GM12878 (cell line): ENCODE data around the gene MYO10. TPM values are rescaled to one million over a fixed set of nuclear protein-coding genes. Genes with fewer than 3 reads are reported as not detected.

Source experiments
- ATAC-seq: fragments of 200-7000 bp; cut with Tn5 transposase; 3 replicates; pipeline ENCODE4 v1.9.1; 2020; ENCODE audit warnings: mild to moderate bottlenecking, moderate library complexity
- BruUV-seq: library from RNA; stranded (reverse); fragments of 400-500 nt; replicated peaks from 2 replicates; lab custom pipeline; 2021; lab: Mats Ljungman, UMichigan
- CTCF ChIA-PET: fragments of 300-600 bp; sonication (Branson Sonifier 250); formaldehyde crosslinking; extraction: SDS; loops from one replicate; lab custom pipeline; 2021; ENCODE audit warnings: inconsistent platforms; lab: Yijun Ruan, JAX
- POLR2A ChIA-PET: fragments of 350-600 bp; formaldehyde crosslinking; extraction: SDS; loops from one replicate; lab custom pipeline; 2021; ENCODE audit warnings: inconsistent platforms; lab: Charles Lee
- RAD21 ChIA-PET: fragments of 300-600 bp; sonication (Branson Sonifier 250); formaldehyde crosslinking; loops from one replicate; lab custom pipeline; 2023; ENCODE audit warnings: antibody characterized with exemption; ENCODE audit not compliant: unreplicated experiment; lab: Charles Lee
- SMC1A ChIA-PET: fragments of 300-600 bp; sonication (Branson Sonifier 250); formaldehyde crosslinking; loops from one replicate; lab custom pipeline; 2023; ENCODE audit not compliant: unreplicated experiment, uncharacterized antibody; lab: Charles Lee
- DNase-seq: peaks from one replicate; pipeline ENCODE4 v3.0.0-alpha.2; 2011; ENCODE audit warnings: low read depth, low spot score
- FAIRE-seq: peaks from 3 replicates; lab custom pipeline; 2011; peaks lifted over from hg19 to GRCh38; lab: Jason Lieb, UNC
- H2AFZ ChIP-seq: 2 replicates; pipeline ENCODE4 v1.6.0; 2011; ENCODE audit warnings: low read depth, low read length, control low read depth; ENCODE audit not compliant: control insufficient read depth
- H3K27ac ChIP-seq: 2 replicates; pipeline ENCODE4 v1.5.1; 2011; ENCODE audit warnings: control low read depth; ENCODE audit not compliant: control insufficient read depth, insufficient read depth
- H3K27me3 ChIP-seq, 2 experiments: replicated peaks in 1 of 2; 2 replicates each; pipeline versions ENCODE4 v1.6.0 to v1.6.1; 2011; ENCODE audit warnings: low read length in 1 of 2; ENCODE audit not compliant: control insufficient read depth in 2 of 2, insufficient read depth in 2 of 2
- H3K36me3 ChIP-seq, 2 experiments: 2 replicates each; pipeline ENCODE4 v1.5.1; 2011; ENCODE audit warnings: low read length in 1 of 2; ENCODE audit not compliant: control insufficient read depth in 2 of 2, insufficient read depth in 2 of 2
- H3K4me1 ChIP-seq: 2 replicates; pipeline ENCODE4 v1.6.1; 2011; ENCODE audit warnings: mild to moderate bottlenecking, low read length, moderate library complexity, mixed read lengths; ENCODE audit not compliant: control insufficient read depth, insufficient read depth
- H3K4me2 ChIP-seq: 2 replicates; pipeline ENCODE4 v1.6.0; 2011; ENCODE audit warnings: control low read depth; ENCODE audit not compliant: control insufficient read depth, insufficient read depth
- H3K4me3 ChIP-seq: fragments of 200-600 bp; sonication (generic); 2 replicates; pipeline ENCODE4 v1.5.1; 2016
- H3K79me2 ChIP-seq: 2 replicates; pipeline ENCODE4 v1.6.0; 2011; ENCODE audit warnings: low read length; ENCODE audit not compliant: control insufficient read depth, insufficient read depth
- H3K9ac ChIP-seq: 2 replicates; pipeline ENCODE4 v1.8.0; 2011; ENCODE audit warnings: low read length, control low read depth, mixed read lengths; ENCODE audit not compliant: control insufficient read depth, insufficient read depth
- H3K9me3 ChIP-seq: replicated peaks from 3 replicates; pipeline ENCODE4 v1.5.1; 2011; ENCODE audit warnings: mild to moderate bottlenecking, low read length; ENCODE audit not compliant: control insufficient read depth, insufficient read depth
- H4K20me1 ChIP-seq: 2 replicates; pipeline ENCODE4 v1.6.0; 2011; ENCODE audit not compliant: control insufficient read depth, insufficient read depth
- BCL3 ChIP-seq: IDR thresholded peaks from 2 replicates; pipeline ENCODE4 v1.6.1; 2011; ENCODE audit warnings: borderline replicate concordance, low read depth, mild to moderate bottlenecking, moderate library complexity, low read length; ENCODE audit not compliant: insufficient read depth, poor library complexity, severe bottlenecking
- CHD1 ChIP-seq: IDR thresholded peaks from 2 replicates; pipeline ENCODE4 v1.6.1; 2012; ENCODE audit warnings: low read depth, low read length, improper control_type of control experiment
- CHD2 ChIP-seq: IDR thresholded peaks from 2 replicates; pipeline ENCODE4 v1.6.1; 2011; ENCODE audit warnings: low read depth, low read length, improper control_type of control experiment, borderline replicate concordance
- EGR1 ChIP-seq, 2 experiments: IDR thresholded peaks; 1 replicate in 1 of 2; 2 replicates in 1 of 2; pipeline ENCODE4 v1.6.1; 2011 to 2012; ENCODE audit warnings: low read depth in 2 of 2, low read length in 2 of 2, borderline replicate concordance in 1 of 2, mild to moderate bottlenecking in 1 of 2, moderate library complexity in 1 of 2
- HDGF ChIP-seq: fragments of 450-650 bp; IDR thresholded peaks from 2 replicates; pipeline ENCODE4 v1.6.1; 2016; ENCODE audit warnings: antibody characterized with exemption
- KAT2A ChIP-seq: conservative IDR thresholded peaks from 2 replicates; pipeline ENCODE4 v1.6.1; 2011; ENCODE audit warnings: low read depth, low read length; ENCODE audit not compliant: control insufficient read depth
- PAX5 ChIP-seq: IDR thresholded peaks from 2 replicates; pipeline ENCODE4 v1.6.1; 2011; ENCODE audit warnings: low read depth, low read length, borderline replicate concordance
- SIN3A ChIP-seq: IDR thresholded peaks from 2 replicates; pipeline ENCODE4 v1.6.1; 2012; ENCODE audit warnings: low read depth, low read length, improper control_type of control experiment
- SMARCA5 ChIP-seq: fragments of 450-650 bp; IDR thresholded peaks from 2 replicates; pipeline ENCODE4 v1.6.1; 2017; ENCODE audit warnings: mild to moderate bottlenecking
- SUZ12 ChIP-seq: fragments of 200-600 bp; sonication (generic); IDR thresholded peaks from one replicate; pipeline ENCODE4 v1.6.1; 2018; ENCODE audit warnings: antibody characterized with exemption, mild to moderate bottlenecking; ENCODE audit not compliant: unreplicated experiment
- TARDBP ChIP-seq: IDR thresholded peaks from 2 replicates; pipeline ENCODE4 v1.6.1; 2016; ENCODE audit warnings: borderline replicate concordance
- ZBTB40 ChIP-seq: fragments of 450-650 bp; IDR thresholded peaks from 2 replicates; pipeline ENCODE4 v1.6.1; 2016; ENCODE audit warnings: mild to moderate bottlenecking, moderate library complexity, borderline replicate concordance
- ZNF207 ChIP-seq: fragments of 450-650 bp; IDR thresholded peaks from 2 replicates; pipeline ENCODE4 v1.6.1; 2014; ENCODE audit warnings: antibody characterized with exemption, mild to moderate bottlenecking, borderline replicate concordance
- ZSCAN29 ChIP-seq: fragments of 450-650 bp; IDR thresholded peaks from 2 replicates; pipeline ENCODE4 v1.6.1; 2017; ENCODE audit warnings: mild to moderate bottlenecking, moderate library complexity
- WGBS: methylation state at CpG from one replicate; pipeline ENCODE4 v1.1.6; 2016; ENCODE audit warnings: low lambda C conversion rate; ENCODE audit not compliant: insufficient replicate concordance, insufficient coverage; ENCODE audit errors: missing lambda C conversion rate; 5-methylcytosine and 5-hydroxymethylcytosine counted together
- in situ Hi-C: fragments of 300-500 bp; cut with MboI; formaldehyde crosslinking; loops from 9 replicates; pipeline ENCODE4 v1.14.3; 2018; ENCODE audit warnings: mixed read lengths
- intact Hi-C: fragments of 100-400 bp; cut with micrococcal nuclease; formaldehyde crosslinking; loops from one replicate; pipeline ENCODE4 v1.14.2; 2022; ENCODE audit not compliant: unreplicated experiment
- polyA plus RNA-seq, 11 experiments: library from polyadenylated mRNA; depleted of rRNA in 4 of 11; unstranded in 6 of 11; stranded (reverse) in 5 of 11; fragments of >200 nt; fragmentation: Nextera tagmentation in 4 of 11; fragmentation: Illumina TruSeq in 1 of 11; extraction: Ambion mirVana in 4 of 11; extraction: Trizol in 1 of 11; gene quantifications; 1 replicate in 1 of 11; 2 replicates in 10 of 11; pipeline versions ENCODE4 v1.2.1 to v1.2.3, GENCODE V29; 2011 to 2016; ENCODE audit warnings: inconsistent platforms in 2 of 11, missing spikeins in 2 of 11, low read depth in 1 of 11
- total RNA-seq, 4 experiments: library from RNA; depleted of rRNA in 3 of 4; stranded (reverse); fragments of >200 nt in 3 of 4; fragmentation: Illumina TruSeq in 1 of 4; extraction: Trizol in 1 of 4; gene quantifications; 2 replicates each; pipeline versions ENCODE4 v1.2.1 to v1.2.3, GENCODE V29; 2013 to 2021

The MYO10 gene
- total and polyA plus RNA-seq, 10 of the 15 experiments (the other 5 are each of a cell fraction or from before 2014, with no cell fraction given) = 0.02 to 0.77 (median 0.17) TPM

GRCh38 chr5:16855485-16855884, 80.6 kb downstream of the MYO10 start:
- H4K20me1 ChIP-seq = no peaks in the 10 kb centered on the region
- ChIA-PET POLR2A (no interaction called here), SMC1A (no interaction called here), RAD21 (no interaction called here), CTCF (no interaction called here)
- no peak overlapping the region for H3K4me2 ChIP-seq
- no peaks in the 10 kb centered on the region; the same call in 1 of the 3 replicates for H3K9me3 ChIP-seq
- ATAC-seq (no peak), DNase-seq (no peak), FAIRE-seq (no peak)
- no peaks in the 10 kb centered on the region for H3K79me2 ChIP-seq
- TF ChIP-seq KAT2A (no peak), EGR1 (IDR thresholded peaks at IDR 0.05; ENCODE audit: borderline replicate concordance in 1 of 2, low read depth in 2 of 2, low read length in 2 of 2) (no peak), SIN3A (no peak), SMARCA5 (no peak), CHD2 (no peak), ZSCAN29 (no peak), TARDBP (no peak)
- H3K36me3 ChIP-seq = no peaks in the 10 kb centered on the region
- H3K4me3 ChIP-seq = no peak overlapping the region
- no peak overlapping the region for H3K27ac ChIP-seq
- in situ Hi-C loops = no loop called here
- intact Hi-C loops = no loop called here
- no peaks in the 10 kb centered on the region for H3K27me3 ChIP-seq
- BruUV-seq = no TSS peak
- H3K4me1 ChIP-seq = no peaks in the 10 kb centered on the region
- H2AFZ ChIP-seq = no peak overlapping the region
- no peak overlapping the region for H3K9ac ChIP-seq
- 44% methylated on average over 5 of the region's 5 CpGs for WGBS

GRCh38 chr5:16854351-16854750, 81.7 kb downstream of the MYO10 start:
- Histone ChIP-seq H3K27me3 (no peaks in the 10 kb centered on the region), H3K4me3 (no peak overlapping the region), H3K4me2 (no peak overlapping the region), H3K36me3 (no peaks in the 10 kb centered on the region), H3K9me3 (no peaks in the 10 kb centered on the region; the same call in 1 of the 3 replicates), H3K27ac (no peak overlapping the region), H3K79me2 (no peaks in the 10 kb centered on the region), H2AFZ (no peak overlapping the region), H4K20me1 (no peaks in the 10 kb centered on the region), H3K4me1 (no peaks in the 10 kb centered on the region), H3K9ac (no peak overlapping the region)
- SMC1A ChIA-PET = no interaction called here
- no TSS peak for BruUV-seq
- intact Hi-C loops (no loop called here), in situ Hi-C loops (no loop called here)
- no peak for DNase-seq
- 46% methylated on average over 2 of the region's 2 CpGs for WGBS
- CTCF ChIA-PET = no interaction called here
- ATAC-seq = no peak
- RAD21 ChIA-PET = no interaction called here
- POLR2A ChIA-PET = no interaction called here
- FAIRE-seq = no peak
- TF ChIP-seq CHD1 (no peak), BCL3 (no peak), ZBTB40 (no peak), SUZ12 (no peak), ZNF207 (no peak), HDGF (no peak), PAX5 (no peak)
